Measurements from ENCODE around the gene KIN. TPM values are rescaled to one million over a fixed set of nuclear protein-coding genes. Genes with fewer than 3 reads are reported as not detected.

The KIN gene
- total and polyA plus RNA-seq, 2 experiments from 2014 or later: 8.5 to 31.7 TPM

DNA sequence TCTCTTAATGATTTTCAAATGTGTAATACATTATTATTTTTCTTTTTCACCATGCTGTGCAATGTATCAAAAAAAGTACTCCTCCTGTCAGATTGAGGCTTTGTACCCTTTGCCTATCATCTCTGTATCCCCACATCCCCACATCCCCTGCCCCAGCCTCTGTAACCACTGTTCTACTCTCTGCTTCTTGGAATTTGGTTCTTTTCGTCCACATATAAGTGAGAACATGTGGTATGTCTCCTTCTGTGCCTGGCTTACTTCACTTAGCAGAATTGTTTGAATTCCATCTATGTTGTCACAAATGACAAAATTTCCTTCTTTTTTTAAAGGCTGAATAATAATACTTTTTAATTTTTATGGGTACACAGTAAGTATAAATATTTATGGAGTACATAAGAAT lies 44.3 kb upstream of the KIN start:
- no peak for ATAC-seq
- Mint-ChIP-seq H3K27ac (no peak overlapping the region), H3K4me1 (peaks cover 10% of the 10 kb centered on the region)

More for the DNA sequence above, 44.3 kb upstream of the KIN start:
- Histone ChIP-seq H3F3A (replicated peaks; ENCODE audit: low read depth) (no peaks in the 10 kb centered on the region), H3K27me3 (ENCODE audit: insufficient read depth) (no peaks in the 10 kb centered on the region), H2AFZ (no peak overlapping the region), H3K4me3 (no peak overlapping the region), H3K27ac (ENCODE audit: low read depth) (no peak overlapping the region), H3K79me2 (replicated peaks; ENCODE audit: insufficient read depth) (peaks cover 80% of the 10 kb centered on the region), H3K9me2 (ENCODE audit: insufficient read depth) (no peaks in the 10 kb centered on the region), H3K4me1 (ENCODE audit: insufficient read depth) (no peaks in the 10 kb centered on the region), H4K20me1 (replicated peaks; ENCODE audit: insufficient read depth) (peaks cover 11% of the 10 kb centered on the region; the same call in 1 of the 2 replicates), H3K4me2 (no peak overlapping the region), H3K36me3 (ENCODE audit: insufficient read depth) (no peaks in the 10 kb centered on the region)
- TF ChIP-seq NANOG (IDR thresholded peaks at IDR 0.05; ENCODE audit: borderline replicate concordance) (no peak), POLR2AphosphoS5 (IDR thresholded peaks at IDR 0.05; ENCODE audit: low read depth) (no peak), STAT1 (IDR thresholded peaks at IDR 0.05; ENCODE audit: unreplicated experiment) (no peak), CREB1 (CRISPR knock-in tag; IDR thresholded peaks at IDR 0.05; ENCODE audit: low read depth) (no peak), ZNF114 (CRISPR knock-in tag; IDR thresholded peaks at IDR 0.05) (no peak), JUNB (IDR thresholded peaks at IDR 0.05; ENCODE audit: unreplicated experiment) (no peak), EZH2 (IDR thresholded peaks at IDR 0.05; ENCODE audit: low read depth, unreplicated experiment) (no peak), ZNF331 (CRISPR knock-in tag; IDR thresholded peaks at IDR 0.05; ENCODE audit: low read depth) (no peak)
- TF ChIP-seq, protein P1, sequence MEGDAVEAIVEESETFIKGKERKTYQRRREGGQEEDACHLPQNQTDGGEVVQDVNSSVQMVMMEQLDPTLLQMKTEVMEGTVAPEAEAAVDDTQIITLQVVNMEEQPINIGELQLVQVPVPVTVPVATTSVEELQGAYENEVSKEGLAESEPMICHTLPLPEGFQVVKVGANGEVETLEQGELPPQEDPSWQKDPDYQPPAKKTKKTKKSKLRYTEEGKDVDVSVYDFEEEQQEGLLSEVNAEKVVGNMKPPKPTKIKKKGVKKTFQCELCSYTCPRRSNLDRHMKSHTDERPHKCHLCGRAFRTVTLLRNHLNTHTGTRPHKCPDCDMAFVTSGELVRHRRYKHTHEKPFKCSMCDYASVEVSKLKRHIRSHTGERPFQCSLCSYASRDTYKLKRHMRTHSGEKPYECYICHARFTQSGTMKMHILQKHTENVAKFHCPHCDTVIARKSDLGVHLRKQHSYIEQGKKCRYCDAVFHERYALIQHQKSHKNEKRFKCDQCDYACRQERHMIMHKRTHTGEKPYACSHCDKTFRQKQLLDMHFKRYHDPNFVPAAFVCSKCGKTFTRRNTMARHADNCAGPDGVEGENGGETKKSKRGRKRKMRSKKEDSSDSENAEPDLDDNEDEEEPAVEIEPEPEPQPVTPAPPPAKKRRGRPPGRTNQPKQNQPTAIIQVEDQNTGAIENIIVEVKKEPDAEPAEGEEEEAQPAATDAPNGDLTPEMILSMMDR (conservative IDR thresholded peaks at IDR 0.05; ENCODE audit: low read depth in 2 of 2): no peak
- TF ChIP-seq, protein P2, sequence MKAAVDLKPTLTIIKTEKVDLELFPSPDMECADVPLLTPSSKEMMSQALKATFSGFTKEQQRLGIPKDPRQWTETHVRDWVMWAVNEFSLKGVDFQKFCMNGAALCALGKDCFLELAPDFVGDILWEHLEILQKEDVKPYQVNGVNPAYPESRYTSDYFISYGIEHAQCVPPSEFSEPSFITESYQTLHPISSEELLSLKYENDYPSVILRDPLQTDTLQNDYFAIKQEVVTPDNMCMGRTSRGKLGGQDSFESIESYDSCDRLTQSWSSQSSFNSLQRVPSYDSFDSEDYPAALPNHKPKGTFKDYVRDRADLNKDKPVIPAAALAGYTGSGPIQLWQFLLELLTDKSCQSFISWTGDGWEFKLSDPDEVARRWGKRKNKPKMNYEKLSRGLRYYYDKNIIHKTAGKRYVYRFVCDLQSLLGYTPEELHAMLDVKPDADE (IDR thresholded peaks at IDR 0.05): no peak
- TF ChIP-seq, protein P3, sequence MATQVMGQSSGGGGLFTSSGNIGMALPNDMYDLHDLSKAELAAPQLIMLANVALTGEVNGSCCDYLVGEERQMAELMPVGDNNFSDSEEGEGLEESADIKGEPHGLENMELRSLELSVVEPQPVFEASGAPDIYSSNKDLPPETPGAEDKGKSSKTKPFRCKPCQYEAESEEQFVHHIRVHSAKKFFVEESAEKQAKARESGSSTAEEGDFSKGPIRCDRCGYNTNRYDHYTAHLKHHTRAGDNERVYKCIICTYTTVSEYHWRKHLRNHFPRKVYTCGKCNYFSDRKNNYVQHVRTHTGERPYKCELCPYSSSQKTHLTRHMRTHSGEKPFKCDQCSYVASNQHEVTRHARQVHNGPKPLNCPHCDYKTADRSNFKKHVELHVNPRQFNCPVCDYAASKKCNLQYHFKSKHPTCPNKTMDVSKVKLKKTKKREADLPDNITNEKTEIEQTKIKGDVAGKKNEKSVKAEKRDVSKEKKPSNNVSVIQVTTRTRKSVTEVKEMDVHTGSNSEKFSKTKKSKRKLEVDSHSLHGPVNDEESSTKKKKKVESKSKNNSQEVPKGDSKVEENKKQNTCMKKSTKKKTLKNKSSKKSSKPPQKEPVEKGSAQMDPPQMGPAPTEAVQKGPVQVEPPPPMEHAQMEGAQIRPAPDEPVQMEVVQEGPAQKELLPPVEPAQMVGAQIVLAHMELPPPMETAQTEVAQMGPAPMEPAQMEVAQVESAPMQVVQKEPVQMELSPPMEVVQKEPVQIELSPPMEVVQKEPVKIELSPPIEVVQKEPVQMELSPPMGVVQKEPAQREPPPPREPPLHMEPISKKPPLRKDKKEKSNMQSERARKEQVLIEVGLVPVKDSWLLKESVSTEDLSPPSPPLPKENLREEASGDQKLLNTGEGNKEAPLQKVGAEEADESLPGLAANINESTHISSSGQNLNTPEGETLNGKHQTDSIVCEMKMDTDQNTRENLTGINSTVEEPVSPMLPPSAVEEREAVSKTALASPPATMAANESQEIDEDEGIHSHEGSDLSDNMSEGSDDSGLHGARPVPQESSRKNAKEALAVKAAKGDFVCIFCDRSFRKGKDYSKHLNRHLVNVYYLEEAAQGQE (IDR thresholded peaks at IDR 0.05; ENCODE audit: unreplicated experiment): no peak
- no peak overlapping the region for H3K4me3 Mint-ChIP-seq
- DNase-seq (ENCODE audit: low spot score): no peak
- H3K9me3 Mint-ChIP-seq: no peaks in the 10 kb centered on the region
- H3K36me3 Mint-ChIP-seq (ENCODE audit: low read depth): peaks cover 5% of the 10 kb centered on the region; the same call in 2 of the 3 replicates
- peaks cover 3% of the 10 kb centered on the region for H3K27me3 Mint-ChIP-seq (ENCODE audit: insufficient read depth, low read depth, poor library complexity)

Data from GM23338 (cell line).